OCI-LY3 (cell line): ENCODE results near the gene ZDHHC14.

Experiments
- H2AFZ ChIP-seq: fragments of 200-600, 300-600 bp; shearing (Covaris generic); 2 replicates; pipeline ENCODE4 v1.6.0; 2014; ENCODE audit warnings: antibody characterized with exemption, low read depth, low read length
- H3K27ac ChIP-seq: fragments of 200-600, 300-600 bp; sonication (generic); 2 replicates; pipeline ENCODE4 v1.5.1; 2014; ENCODE audit warnings: mild to moderate bottlenecking, low read length, moderate library complexity, mixed read lengths
- H3K27me3 ChIP-seq: fragments of 200-600, 300-600 bp; sonication (generic); 2 replicates; pipeline ENCODE4 v1.6.1; 2014; ENCODE audit warnings: low read depth, low read length, mixed read lengths
- H3K36me3 ChIP-seq: fragments of 200-600, 300-600 bp; sonication (generic); replicated peaks from 2 replicates; pipeline ENCODE3; 2014; ENCODE audit warnings: low read depth, low read length, mixed read lengths
- H3K4me1 ChIP-seq: fragments of 300-600, 200-600 bp; sonication (generic); 2 replicates; pipeline ENCODE4 v1.6.1; 2014; ENCODE audit warnings: low read length, mixed read lengths
- H3K4me2 ChIP-seq: fragments of 200-600, 300-600 bp; sonication (generic); 2 replicates; pipeline ENCODE4 v1.6.1; 2014; ENCODE audit warnings: low read length, mixed read lengths
- H3K4me3 ChIP-seq: fragments of 300-600, 200-600 bp; sonication (generic); 2 replicates; pipeline ENCODE4 v1.5.1; 2014; ENCODE audit warnings: antibody characterized with exemption, mild to moderate bottlenecking, low read length, moderate library complexity
- H3K79me2 ChIP-seq: fragments of 300-600, 200-600 bp; shearing (Covaris generic); 2 replicates; pipeline ENCODE4 v1.6.1; 2014; ENCODE audit warnings: mild to moderate bottlenecking, low read length, mixed read lengths
- H3K9ac ChIP-seq: fragments of 300-600, 200-600 bp; shearing (Covaris generic); 2 replicates; pipeline ENCODE4 v1.6.0; 2014; ENCODE audit warnings: mild to moderate bottlenecking, low read length, moderate library complexity
- H3K9me3 ChIP-seq: fragments of 200-600, 300-600 bp; shearing (Covaris generic); 2 replicates; pipeline ENCODE4 v1.6.1; 2014; ENCODE audit warnings: low read length, mixed read lengths; ENCODE audit not compliant: insufficient read depth
- H4K20me1 ChIP-seq: fragments of 200-600, 300-600 bp; sonication (generic); 2 replicates; pipeline ENCODE4 v1.6.1; 2016; ENCODE audit warnings: low read length, mixed read lengths; ENCODE audit not compliant: insufficient read depth
- EZH2phosphoT487 ChIP-seq: fragments of 200-600 bp; shearing (Covaris generic); IDR thresholded peaks from 2 replicates; pipeline ENCODE4 v1.6.1; 2018; ENCODE audit warnings: antibody characterized with exemption, mixed run types, low read depth
- TF ChIP-seq, protein P1 (sequence below): fragments of 200-600, 300-600 bp; sonication (generic); IDR thresholded peaks from 2 replicates; pipeline ENCODE4 v1.5.1; 2014; ENCODE audit warnings: antibody characterized with exemption, low read length, low read depth

ZDHHC14 gene

DNA sequence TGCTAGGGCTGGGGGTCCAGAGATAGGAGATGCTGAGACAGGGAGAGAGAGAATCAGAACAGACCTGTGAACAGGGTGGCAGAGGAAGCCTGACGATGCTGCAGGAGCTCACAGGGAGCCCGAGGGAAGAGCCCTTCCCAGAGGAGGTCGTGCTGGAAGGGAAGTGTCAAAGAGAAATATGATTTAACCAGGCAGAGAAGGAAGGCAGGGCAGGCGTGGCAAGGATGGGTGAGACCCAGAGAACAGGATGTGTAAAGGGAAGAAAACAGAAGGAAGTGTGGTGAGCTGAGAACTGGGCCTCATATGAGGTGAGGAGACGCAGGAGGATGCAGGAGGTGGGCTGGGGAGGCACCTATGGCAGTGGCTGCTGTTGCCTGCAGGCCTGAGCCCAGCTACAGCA lies 105.6 kb downstream of the ZDHHC14 start:
- H3K4me3 ChIP-seq, result no peak overlapping the region

DNA sequence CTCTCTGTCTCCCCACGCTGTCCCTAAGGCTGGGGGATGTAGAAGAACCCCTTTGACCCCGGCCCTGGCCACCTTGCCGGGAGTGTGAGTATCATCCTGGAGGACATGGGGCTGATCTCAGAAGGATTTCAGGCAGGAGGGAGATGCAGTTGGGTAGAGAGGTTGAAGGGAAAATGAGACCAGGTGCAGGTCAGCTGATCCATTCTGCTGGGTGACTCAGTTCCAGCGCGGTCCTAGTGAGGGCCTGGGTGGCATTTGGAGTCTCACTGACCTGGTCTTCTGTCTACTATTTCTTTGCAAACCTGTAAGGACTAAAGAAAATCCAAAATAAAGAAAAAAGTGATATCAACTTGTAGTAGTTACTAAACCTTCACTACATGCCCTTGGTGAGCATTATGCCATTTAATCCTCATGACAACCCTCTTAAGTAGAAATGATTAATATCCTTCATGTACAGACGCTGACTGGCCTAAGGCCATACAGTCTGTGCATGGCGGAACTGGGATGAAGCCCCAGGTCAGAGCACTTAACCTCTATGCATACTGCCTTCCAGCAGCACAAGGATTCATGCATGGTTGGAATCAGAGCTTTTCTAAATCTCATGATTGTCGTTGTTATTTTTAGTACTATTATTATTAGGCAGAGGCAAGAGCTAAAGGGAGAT lies 106.3 kb downstream of the ZDHHC14 start:
- no peaks in the 10 kb centered on the region for H3K9me3 ChIP-seq
- H3K27me3 ChIP-seq, result no peaks in the 10 kb centered on the region
- no peak overlapping the region for H3K9ac ChIP-seq
- H3K4me3 ChIP-seq, result no peak overlapping the region
- H3K4me2 ChIP-seq, result no peak overlapping the region
- H2AFZ ChIP-seq, result no peak overlapping the region
- no peaks in the 10 kb centered on the region for H3K36me3 ChIP-seq
- H3K27ac ChIP-seq, result no peak overlapping the region
- H3K79me2 ChIP-seq, result no peaks in the 10 kb centered on the region
- no peaks in the 10 kb centered on the region for H3K4me1 ChIP-seq
- TF ChIP-seq, protein P1, sequence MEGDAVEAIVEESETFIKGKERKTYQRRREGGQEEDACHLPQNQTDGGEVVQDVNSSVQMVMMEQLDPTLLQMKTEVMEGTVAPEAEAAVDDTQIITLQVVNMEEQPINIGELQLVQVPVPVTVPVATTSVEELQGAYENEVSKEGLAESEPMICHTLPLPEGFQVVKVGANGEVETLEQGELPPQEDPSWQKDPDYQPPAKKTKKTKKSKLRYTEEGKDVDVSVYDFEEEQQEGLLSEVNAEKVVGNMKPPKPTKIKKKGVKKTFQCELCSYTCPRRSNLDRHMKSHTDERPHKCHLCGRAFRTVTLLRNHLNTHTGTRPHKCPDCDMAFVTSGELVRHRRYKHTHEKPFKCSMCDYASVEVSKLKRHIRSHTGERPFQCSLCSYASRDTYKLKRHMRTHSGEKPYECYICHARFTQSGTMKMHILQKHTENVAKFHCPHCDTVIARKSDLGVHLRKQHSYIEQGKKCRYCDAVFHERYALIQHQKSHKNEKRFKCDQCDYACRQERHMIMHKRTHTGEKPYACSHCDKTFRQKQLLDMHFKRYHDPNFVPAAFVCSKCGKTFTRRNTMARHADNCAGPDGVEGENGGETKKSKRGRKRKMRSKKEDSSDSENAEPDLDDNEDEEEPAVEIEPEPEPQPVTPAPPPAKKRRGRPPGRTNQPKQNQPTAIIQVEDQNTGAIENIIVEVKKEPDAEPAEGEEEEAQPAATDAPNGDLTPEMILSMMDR, result no peak
- no peak for TF ChIP-seq EZH2phosphoT487
- H4K20me1 ChIP-seq, result no peaks in the 10 kb centered on the region

More for the DNA sequence above, 105.6 kb downstream of the ZDHHC14 start:
- no peaks in the 10 kb centered on the region for H3K79me2 ChIP-seq
- no peak overlapping the region for H3K9ac ChIP-seq
- H3K36me3 ChIP-seq, result no peaks in the 10 kb centered on the region
- no peak overlapping the region for H2AFZ ChIP-seq
- H3K4me2 ChIP-seq, result no peak overlapping the region
- H3K27ac ChIP-seq, result no peak overlapping the region
- TF ChIP-seq EZH2phosphoT487, result no peak
- TF ChIP-seq, protein P1, result no peak
- no peaks in the 10 kb centered on the region for H3K27me3 ChIP-seq
- H4K20me1 ChIP-seq, result no peaks in the 10 kb centered on the region
- no peaks in the 10 kb centered on the region for H3K9me3 ChIP-seq
- no peaks in the 10 kb centered on the region for H3K4me1 ChIP-seq

DNA sequence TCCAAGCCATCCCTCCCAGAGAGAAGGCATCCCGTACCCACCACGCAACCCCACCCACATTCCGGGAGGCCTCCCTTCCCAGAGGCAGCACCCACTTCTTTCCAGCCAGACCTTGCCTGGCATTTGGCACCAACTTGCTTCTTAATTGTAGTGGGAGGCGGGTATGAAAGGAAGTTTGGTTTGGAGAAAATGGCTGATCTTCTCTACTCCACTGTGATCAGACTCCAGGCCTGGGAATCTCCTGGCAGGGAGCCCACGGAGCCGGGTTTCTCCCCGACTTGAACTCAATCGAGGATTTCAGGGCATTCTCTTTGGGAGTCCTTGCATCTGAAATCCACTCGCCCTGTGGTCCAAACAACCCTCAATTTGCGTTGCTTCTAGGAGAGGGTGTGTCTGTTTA lies 107.1 kb downstream of the ZDHHC14 start:
- Histone ChIP-seq H3K79me2 (no peaks in the 10 kb centered on the region), H3K4me2 (no peak overlapping the region), H3K27ac (no peak overlapping the region), H2AFZ (no peak overlapping the region), H3K4me3 (no peak overlapping the region), H3K4me1 (no peaks in the 10 kb centered on the region), H3K9ac (no peak overlapping the region), H3K27me3 (no peaks in the 10 kb centered on the region), H3K9me3 (no peaks in the 10 kb centered on the region), H4K20me1 (no peaks in the 10 kb centered on the region), H3K36me3 (no peaks in the 10 kb centered on the region)
- no peak for TF ChIP-seq EZH2phosphoT487
- TF ChIP-seq, protein P1, result no peak

DNA sequence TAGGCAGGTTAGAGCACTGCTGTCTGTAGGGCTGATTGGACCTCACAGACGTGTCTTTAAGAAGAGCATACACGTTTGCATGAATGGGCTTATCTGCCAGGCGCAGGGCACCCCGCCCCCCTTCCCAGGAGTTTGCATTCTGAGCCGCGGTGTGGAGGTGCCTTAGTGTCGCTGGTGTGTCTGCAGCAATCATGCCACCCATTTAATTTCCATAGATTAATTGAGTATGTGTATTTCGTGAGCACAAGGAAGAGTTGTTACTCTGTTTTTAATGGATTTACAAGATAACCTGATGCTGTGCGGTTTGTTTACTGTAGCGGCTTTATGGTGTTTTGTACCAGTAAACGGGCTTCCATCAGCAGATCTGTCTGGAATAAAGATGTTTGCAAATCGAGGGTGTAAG lies 107.7 kb downstream of the ZDHHC14 start:
- H3K9ac ChIP-seq, result no peak overlapping the region
- TF ChIP-seq EZH2phosphoT487, result no peak
- TF ChIP-seq, protein P1, result no peak

More for the DNA sequence above, 107.7 kb downstream of the ZDHHC14 start:
- H3K27ac ChIP-seq, result no peak overlapping the region
- H3K36me3 ChIP-seq, result no peaks in the 10 kb centered on the region
- no peaks in the 10 kb centered on the region for H3K9me3 ChIP-seq
- no peak overlapping the region for H3K4me3 ChIP-seq
- no peaks in the 10 kb centered on the region for H3K4me1 ChIP-seq
- no peak overlapping the region for H2AFZ ChIP-seq
- no peaks in the 10 kb centered on the region for H3K79me2 ChIP-seq
- no peaks in the 10 kb centered on the region for H4K20me1 ChIP-seq
- H3K27me3 ChIP-seq, result no peaks in the 10 kb centered on the region
- H3K4me2 ChIP-seq, result no peak overlapping the region
